GM18867 (cell line): ENCODE measurements around the gene NFIA.

Experiments
- ATAC-seq: cut with Tn5 transposase; IDR thresholded peaks from one replicate; pipeline ENCODE4 v1.9.1; 2021; ENCODE audit warnings: mild to moderate bottlenecking, moderate library complexity; ENCODE audit not compliant: unreplicated experiment

The NFIA gene

DNA sequence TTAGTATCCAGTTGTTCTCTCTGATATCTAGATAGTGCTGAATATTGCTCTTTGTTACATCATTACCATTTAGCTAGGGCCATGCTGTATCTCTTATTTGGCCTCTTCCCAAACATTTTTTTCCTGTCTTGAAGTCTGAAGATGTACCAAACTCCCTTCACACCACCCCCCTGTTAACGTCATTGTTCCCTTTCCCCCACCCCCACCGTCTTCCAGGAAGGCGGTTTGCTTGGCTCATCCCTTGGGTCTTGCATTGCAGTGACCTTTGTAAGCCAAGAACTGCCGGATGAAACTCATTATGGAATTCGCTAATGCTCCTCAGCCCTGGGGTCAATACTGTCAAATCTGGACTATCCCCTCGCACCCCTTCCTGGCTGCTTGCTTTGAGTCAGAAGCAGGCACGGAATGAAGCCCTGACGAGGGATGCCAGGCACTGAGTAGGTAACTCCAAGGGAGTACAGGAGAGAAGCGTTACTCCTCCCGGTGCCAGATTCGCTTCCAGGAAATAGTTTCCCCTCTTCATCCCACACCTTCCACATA lies 359.4 kb downstream of the NFIA start:
- ATAC-seq: no peak

GRCh38 chr1:61442544-61442943 lies 360.2 kb downstream of the NFIA start:
- ATAC-seq: no peak

DNA sequence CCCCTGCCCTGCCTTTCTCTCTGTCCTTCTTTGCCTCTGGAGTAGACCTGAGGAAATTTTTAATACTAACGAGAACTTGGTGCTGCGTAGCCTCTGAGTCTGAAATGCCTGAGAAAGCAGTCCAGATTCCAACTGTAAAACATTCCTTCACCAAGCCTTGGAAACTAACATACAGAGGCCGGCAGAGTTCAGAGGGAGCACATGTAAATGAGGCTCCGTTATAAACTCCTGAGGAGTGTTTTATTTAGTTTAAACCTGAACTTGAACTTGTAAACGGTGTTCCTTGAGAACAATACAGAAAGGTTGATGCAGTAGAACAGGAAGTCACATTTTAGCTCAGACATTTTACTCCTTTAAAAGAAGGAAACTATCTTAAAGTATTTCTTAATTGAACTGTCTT lies 361.9 kb downstream of the NFIA start:
- ATAC-seq: no peak

GRCh38 chr1:61445269-61445825 lies 363.0 kb downstream of the NFIA start:
- no peak for ATAC-seq

- no peak for ATAC-seq
Measured at GRCh38 chr1:61446531-61446991, 364.2 kb downstream of the NFIA start.

DNA sequence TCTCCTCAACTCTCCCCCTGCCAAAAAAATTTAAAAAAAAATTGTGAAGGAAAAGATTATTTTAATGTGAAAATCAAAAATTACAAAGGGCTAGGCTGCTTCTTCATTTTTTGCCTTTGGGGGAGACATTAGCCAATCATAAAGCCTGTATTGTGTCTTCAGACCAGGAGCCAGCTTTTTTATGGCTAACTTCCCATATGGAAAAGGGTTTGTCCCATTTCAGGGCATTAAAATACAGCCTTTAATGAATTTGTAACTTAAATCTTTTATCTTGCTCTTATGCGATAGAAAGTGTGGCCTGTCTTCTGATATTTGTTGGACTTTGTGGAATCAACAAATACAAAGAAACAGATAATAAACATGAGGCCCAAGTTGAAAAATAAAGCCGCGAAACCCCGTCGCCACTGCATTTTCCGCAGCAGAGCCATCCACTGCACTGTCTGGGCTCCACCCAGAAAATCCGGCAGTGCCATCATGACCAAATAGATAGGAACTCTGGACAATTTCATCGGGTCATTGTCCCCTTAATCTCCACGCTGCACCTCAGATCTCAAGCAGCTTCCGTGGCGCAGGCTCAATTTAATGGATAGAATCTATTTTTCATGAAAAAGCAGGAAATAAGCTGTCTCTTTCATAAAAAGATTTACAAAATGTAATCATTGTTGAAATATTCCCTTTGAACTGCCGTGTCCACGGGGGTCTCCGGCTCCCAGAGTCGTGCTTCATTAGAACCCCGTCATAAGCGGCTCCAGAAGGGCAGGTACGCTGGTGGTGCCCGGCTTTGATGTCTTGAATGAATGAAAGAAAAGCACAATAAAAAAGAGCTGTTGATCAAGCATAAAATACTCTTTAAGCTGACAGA lies 365.0 kb downstream of the NFIA start:
- ATAC-seq: no peak

DNA sequence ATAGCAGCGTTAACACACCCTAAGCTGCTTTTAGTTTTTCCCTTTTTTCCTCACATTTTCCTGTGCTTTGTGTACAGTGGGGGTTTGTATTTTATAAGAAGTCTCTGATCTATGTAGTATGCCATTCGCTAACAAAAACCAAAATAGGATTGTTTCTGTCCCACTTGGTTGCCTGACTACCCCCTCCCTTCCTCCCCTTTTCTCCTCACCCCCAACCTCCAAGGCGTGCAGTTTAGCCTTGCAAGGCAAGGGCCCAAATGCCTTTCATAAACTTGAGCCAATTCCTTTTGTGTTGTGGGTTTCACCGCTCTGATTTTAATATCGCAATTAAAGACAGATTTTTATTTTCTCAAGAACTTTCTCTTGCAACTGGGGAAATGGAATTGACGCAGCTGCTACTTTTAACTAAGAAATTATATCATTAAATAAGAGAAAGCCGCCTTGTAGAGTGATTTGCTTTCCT lies 365.6 kb downstream of the NFIA start:
- no peak for ATAC-seq

GRCh38 chr1:61448914-61449313 lies 366.6 kb downstream of the NFIA start:
- ATAC-seq: no peak

DNA sequence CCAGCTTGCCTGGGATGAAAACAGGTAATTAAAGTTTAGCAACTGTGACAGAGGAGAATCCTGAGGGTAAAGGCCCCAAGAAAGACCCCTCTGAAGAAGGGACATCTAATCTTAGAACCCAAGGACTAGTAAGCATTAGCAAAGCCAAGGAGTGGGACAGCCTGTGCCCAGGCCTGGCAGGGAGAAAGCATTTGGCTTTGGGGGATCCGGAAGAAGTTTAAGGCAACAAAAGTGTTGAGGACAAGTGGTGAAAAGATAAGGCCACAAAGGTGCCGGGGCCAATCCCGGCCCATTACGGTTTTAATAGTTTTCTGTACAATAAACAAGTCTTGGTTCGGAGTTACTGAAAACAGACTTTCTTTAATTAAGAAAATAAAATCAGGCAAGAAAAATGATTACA lies 367.0 kb downstream of the NFIA start:
- ATAC-seq: no peak

GRCh38 chr1:61450454-61450853 lies 368.1 kb downstream of the NFIA start:
- ATAC-seq: no peak

DNA sequence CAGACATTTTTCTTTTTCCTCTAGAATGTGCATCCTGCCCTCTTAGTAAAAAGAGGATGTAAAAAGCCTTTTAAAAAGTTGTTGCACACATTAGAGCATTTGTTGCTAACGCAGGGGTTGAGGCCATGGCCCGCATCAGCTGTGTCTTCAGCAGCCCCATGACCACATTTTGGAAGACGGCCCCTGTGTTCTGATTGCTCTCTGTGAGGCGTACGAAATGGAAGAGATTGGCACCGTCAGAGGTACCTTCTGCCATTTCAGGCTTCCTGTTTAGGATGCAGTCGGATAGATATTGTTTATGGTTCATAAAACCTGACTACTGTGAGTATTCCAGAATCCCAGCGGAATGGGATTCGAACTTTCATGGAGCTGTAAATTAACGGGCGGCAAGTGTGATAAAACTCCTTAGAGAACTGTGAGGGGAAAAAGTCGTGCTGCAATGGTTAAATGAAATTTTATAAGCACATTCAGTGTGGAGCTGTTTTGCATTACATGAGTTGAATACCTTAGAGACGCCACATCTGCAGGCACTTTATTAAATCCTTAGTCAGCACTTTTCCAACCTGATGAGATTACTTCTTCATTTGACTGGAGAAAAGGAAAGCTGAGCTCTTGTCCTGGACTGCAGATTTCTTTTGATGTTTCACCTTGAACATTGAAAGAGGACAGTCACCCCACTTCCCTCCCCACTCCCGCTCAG lies 368.7 kb downstream of the NFIA start:
- no peak for ATAC-seq

GRCh38 chr1:61451572-61451968 lies 369.2 kb downstream of the NFIA start:
- ATAC-seq: no peak

DNA sequence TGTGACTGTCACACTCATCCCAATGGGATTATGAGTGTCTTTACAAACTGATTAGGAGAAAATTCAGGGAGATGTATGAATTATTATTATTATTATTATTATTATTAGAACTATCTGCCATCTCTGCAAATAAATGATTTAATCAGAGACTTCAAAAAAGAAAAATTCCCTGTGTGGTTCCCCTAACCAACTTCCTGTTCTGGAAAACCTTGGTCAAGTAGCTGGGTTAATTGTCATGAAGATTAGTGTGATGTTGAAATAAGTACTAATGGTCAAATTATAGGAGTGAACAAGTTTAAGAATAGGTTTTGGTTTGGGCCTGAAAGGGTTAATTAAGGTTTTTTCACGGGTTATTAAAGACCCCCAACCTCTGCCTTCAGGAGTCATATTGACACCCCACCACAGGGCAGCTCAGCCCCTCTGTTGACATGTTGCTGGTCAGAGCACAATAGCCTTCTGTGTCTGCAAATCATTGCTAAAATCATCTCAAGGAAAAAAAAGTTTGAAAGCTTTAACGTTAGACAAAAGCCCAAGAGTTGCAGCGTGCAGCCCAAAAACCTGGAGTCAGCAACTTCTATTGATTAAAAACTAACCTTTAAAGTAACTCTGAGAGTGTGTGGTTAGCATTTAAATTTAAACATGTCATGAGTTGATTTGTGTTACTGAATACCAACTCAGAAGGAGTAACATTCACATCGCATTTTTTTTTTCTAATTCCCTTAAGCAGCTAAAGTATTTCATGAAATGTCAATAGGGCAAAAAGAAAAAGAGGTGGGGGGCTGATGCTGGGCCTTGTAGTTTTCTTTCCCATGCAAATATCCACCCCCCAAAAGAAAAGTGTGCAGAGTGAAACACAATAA lies 370.0 kb downstream of the NFIA start:
- no peak for ATAC-seq

DNA sequence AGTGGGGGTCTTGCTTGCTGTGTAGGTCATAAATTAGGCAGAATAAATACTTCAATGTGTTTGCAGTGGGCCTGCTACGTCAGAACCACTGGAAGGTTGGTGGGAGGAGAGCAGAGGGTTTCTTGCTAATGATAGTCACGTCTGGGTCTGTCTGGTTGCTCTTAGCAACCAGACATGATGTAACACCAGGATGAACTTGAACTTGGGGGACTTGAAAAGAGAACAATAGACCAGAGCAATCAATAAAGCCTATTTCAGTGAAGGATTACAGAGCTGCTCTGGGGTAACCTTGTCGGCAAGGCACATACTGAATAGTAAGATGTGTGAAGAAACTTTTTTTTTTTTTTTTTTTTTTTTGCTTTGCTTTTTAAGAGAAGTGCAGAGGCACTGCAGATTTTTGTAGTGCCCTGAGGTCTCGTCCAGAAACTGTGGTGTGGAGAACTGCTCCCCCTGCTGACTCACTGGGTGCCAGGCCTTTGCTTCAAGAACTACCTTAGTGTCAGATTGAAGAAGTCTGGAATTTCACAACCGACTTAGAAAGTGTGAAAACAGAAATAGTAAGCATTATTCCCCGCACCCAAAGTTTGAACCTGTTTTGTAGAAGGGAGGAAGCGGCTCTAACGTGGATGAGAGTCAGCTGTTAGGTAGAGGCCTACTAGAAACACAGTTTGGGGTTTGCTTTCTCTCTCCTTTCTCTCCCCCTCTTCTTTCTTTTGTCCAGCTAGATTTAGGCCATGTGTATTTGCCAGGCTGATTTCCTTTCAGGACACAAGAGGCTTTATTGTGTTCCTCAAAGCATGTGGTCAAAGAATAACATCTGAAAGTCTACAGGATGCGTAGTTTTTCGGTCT lies 371.0 kb downstream of the NFIA start:
- peak; percentile 97 for ATAC-seq

DNA sequence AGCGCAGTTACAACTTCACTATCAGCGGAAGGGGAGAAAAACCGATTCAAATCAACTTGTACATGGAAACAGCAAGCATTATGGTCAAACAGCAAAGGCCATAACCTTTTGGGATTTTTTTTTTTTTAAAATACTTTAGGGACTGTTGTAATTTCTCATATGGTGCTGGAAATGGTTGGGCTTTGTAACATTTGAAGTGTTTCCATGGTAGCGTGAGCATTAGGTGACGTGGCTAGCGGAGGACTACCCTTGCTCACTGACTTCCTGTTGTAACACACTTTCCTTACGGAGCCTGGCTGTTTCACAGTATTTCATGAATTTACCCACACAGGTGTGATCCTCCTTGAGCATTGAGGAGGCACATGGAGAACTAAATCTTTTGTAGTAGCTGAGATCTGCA lies 373.0 kb downstream of the NFIA start:
- no peak for ATAC-seq

- no peak for ATAC-seq
Measured at GRCh38 chr1:61457526-61458040, 375.2 kb downstream of the NFIA start.

GRCh38 chr1:61459345-61459744 lies 377.0 kb downstream of the NFIA start:
- no peak for ATAC-seq

GRCh38 chr1:61460191-61460590 lies 377.8 kb downstream of the NFIA start:
- ATAC-seq: no peak
